GM21423 (cell line): ENCODE data around the gene MCTP1.
A peak's percentile ranks its signal among the peaks of the same experiment; 100 is the strongest.

ENCODE experiments used
- ATAC-seq: cut with Tn5 transposase; IDR thresholded peaks from one replicate; pipeline ENCODE4 v1.9.1; 2021; ENCODE audit warnings: mild to moderate bottlenecking, moderate library complexity; ENCODE audit not compliant: unreplicated experiment

The MCTP1 gene

GRCh38 chr5:94891565-94891964 lies 393.3 kb downstream of the MCTP1 start:
- ATAC-seq, result no peak

GRCh38 chr5:94890907-94891306 lies 394.0 kb downstream of the MCTP1 start:
- no peak for ATAC-seq

DNA sequence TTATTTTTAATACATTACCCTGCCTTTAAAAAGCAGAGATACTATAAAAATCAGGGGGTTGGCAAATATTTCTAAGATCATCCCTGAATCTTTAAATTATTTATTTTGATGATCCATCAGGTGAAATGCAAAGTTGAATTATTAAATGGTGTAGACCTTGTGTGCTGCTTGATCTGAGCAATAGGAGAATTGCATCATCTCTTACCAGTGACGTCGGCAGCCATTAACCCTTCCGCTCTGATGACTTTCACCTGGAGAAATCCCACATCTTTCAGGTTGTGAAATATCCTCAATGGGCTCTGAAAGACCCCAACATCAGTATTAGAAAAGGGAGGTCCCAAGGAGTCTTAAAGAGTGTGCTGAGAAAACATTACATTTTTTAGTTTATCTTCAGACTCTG lies 396.2 kb downstream of the MCTP1 start:
- ATAC-seq, result no peak

GRCh38 chr5:94885931-94886330 lies 399.0 kb downstream of the MCTP1 start:
- ATAC-seq, result no peak

DNA sequence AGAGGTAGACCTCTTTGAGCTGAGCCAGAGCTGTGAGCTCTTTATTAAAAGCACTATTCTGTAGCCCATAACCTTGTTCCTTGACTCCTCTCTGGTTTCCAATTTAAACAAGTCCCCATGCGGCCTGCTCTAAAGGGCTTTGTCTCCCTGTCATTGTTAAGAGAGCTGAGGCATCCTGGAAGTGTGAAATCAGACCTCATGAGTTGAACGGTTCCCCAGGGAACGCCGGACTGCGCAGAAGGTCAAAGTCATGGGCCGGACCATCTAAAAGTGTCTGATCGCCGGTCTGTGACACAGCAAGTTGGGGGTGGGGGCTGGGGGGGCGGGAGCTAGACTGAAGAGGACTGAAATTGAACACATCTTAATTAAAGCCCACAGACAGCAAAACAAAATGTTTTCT lies 400.6 kb downstream of the MCTP1 start:
- ATAC-seq, result no peak

DNA sequence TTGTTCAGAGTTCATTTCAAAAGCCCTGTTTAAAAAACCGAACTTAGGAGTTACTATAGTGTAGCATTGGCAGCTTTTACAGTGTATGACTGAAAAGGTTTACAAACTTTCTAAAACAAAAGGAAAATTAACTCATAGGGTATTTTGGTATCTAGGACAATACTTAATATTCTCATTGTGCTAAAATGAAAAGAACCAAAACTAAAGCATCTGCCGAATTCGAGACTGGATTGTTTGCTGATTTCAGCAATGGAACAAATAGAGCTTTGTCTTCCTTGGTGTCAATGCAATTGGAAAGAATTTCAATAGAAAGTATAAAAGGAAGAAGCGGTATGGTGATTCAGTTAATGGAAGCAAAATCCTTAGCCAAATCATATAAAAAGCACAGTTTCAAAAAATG lies 412.4 kb downstream of the MCTP1 start:
- ATAC-seq, result no peak

- ATAC-seq, result no peak
Measured at GRCh38 chr5:94870511-94871183, 414.2 kb downstream of the MCTP1 start.

DNA sequence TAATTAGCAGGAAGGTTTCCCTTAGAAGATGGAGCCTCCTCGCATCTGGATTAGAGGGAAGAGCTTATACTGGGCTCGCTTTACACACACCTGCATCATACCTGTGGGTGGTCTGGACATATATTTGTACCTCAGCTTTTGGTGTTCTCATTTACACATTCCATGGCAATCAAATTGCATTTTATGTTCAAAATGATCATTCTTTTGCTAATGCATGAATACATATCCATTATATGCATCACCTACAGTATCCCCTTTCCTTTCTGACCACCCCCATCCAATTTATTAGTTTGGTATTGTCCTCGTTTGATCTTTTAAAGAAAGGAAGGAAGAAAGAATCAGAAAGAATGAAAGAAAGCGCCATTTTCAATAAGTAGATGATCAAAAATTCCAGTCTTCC lies 415.0 kb downstream of the MCTP1 start:
- no peak for ATAC-seq

DNA sequence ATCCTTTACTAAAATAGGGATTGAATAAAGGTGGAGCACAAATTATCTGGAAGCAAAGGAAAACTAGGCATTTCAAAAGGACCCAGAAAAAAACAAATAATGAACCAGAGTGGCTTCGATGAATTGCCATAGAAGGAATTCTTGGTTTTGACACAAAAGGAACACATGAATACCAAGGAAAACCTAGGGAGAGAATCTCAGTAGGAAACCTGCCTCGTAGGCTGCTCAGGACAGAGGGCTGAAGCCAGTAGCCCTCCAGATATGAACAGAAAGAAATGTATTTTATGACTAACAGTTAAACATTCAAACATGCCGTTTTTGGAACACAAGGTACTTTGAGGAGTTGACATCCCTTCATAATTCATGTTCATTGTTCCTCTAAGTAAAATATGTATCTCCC lies 420.9 kb downstream of the MCTP1 start:
- no peak for ATAC-seq

DNA sequence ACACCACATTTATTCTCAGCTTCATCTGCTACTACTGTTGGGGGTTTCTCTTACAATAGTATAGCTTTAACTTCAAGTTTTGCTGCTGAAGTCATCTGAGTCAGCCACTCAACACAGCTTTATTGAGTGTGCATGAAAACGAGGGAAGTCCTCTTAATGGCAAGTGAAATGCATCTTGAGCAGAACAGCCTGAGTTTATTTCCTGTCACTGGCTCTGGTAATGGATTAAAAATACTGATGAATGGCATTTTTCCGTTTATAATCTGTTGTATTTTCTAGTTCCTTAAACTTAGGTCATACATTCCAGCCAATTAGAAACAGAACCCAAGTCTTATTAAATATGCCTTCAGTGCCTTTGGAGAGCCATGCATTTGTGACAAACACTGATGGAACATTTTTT lies 427.8 kb downstream of the MCTP1 start:
- ATAC-seq, result no peak

DNA sequence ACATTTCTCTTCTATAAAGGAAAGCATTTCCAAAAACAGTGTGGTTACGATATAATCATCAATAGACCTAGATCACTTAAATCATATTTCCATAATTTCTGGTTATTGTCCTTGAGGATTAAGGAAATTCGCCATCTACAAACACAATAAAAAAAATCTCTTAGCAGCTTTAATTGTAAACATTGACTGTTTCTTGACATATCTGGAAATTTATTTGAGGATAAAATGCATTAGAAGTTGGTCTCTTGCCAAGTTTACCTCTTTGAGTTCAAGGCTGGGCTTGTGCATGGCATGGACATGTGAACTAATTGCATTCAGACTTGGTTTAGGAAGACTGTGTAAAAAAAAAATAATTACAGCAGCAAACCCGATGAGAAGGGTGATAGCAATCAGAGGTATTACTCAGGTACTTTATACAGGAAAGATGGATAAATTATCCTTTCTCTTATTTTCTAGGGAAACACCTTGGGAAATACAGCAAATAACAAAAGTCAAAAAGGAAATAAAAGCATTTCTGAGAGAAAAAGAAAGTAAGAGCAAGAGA lies 428.6 kb downstream of the MCTP1 start:
- ATAC-seq, result no peak

- ATAC-seq, result no peak
Measured at GRCh38 chr5:94855543-94855942, 429.4 kb downstream of the MCTP1 start.

DNA sequence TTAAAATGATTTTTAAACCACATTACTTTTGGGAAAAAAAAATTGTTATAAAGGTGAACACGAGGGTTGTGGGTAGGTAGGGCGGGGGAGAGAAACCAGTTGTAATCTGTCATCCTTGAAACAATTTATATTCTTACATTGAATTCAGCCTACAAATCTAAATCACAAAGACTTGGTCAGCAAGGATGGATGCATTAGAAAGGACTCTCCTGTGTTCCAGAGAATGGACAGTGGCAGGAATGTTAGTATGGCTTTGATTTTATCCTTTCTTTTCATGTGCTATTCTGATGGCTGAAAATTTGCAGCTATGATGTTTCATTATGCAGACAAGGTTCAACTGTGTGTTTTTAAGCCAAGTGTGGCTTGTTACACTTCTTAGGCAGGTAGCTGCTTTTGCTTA lies 431.8 kb downstream of the MCTP1 start:
- ATAC-seq, result no peak

- no peak for ATAC-seq
Measured at GRCh38 chr5:94850960-94851359, 433.9 kb downstream of the MCTP1 start.

GRCh38 chr5:94849821-94850736 lies 434.8 kb downstream of the MCTP1 start:
- ATAC-seq, result peak; percentile 86

GRCh38 chr5:94849324-94849723 lies 435.6 kb downstream of the MCTP1 start:
- ATAC-seq, result no peak

DNA sequence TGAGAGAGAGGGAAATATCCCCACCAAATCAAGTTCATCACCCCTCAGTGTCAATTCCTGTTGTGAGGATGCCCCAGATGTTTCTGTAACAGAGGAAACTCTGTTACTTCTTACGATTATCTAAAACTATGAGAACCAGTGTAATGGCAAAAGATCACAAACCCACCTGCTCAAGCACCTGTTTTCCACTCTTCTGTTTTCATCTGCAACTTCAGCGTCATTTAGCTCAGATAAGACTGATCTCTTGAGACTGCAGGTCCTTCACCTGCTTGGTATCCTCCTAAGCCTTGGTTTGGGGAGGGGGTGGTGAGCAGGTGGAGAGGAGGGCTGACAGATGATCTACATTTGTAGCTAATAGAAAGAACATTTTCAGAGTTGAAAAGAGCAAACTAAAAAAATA lies 437.2 kb downstream of the MCTP1 start:
- no peak for ATAC-seq

DNA sequence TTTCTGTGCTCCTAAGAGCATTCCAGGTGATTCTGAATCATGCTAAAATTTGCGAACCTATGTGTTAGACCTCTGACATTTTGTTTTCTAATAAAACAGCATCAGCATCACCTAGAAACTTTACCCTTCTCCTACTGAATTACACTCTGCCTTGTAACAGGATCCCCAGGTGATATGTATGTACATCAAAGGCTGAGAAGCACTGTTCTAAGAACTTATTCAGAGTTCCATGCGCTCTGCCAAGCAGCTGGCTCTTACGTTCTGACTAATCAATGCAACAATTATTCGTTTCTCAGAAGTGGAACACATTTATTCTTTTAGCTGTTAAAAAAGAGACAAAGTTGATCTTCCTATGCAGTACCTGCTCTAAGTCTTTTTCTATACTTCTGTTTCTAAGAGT lies 437.9 kb downstream of the MCTP1 start:
- no peak for ATAC-seq

DNA sequence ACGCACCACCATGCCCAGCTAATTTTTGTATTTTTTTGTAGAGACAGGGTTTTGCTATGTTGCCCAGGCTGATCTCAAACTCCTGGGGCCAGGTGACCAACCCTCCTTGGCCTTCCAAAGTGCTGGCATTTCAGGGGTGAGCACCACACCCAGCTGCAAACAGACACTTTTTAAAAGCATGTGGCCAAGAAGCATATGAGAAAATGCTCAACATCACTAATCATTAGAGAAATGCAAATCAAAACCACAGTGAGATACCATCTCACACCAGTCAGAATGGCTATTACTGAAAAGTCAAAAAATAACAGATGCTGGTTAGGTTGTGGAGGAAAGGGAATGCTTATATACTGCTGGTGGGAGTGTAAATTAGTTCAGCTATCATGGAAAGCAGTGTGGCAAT lies 439.2 kb downstream of the MCTP1 start:
- ATAC-seq, result peak; percentile 42

GRCh38 chr5:94841598-94842322 lies 443.1 kb downstream of the MCTP1 start:
- ATAC-seq, result no peak

- ATAC-seq, result no peak
Measured at GRCh38 chr5:94833851-94834250, 451.0 kb downstream of the MCTP1 start.
